HFF-Myc (cell line): Measurements from ENCODE around the gene KLK12.

ENCODE experiments used
- DNase-seq: peaks from one replicate; pipeline ENCODE4 v3.0.0-alpha.2; 2011; ENCODE audit warnings: low read depth; ENCODE audit errors: extremely low read depth
- H3K4me3 ChIP-seq: replicated peaks from 2 replicates; pipeline ENCODE4 v1.5.1; 2011; ENCODE audit warnings: low read depth, mild to moderate bottlenecking, control low read depth, low read length
- TF ChIP-seq, protein P1 (sequence below): IDR thresholded peaks from 2 replicates; pipeline ENCODE4 v1.5.1; 2012; ENCODE audit warnings: mild to moderate bottlenecking, low read depth, low read length, control low read depth; ENCODE audit errors: missing control alignments

KLK12 gene

DNA sequence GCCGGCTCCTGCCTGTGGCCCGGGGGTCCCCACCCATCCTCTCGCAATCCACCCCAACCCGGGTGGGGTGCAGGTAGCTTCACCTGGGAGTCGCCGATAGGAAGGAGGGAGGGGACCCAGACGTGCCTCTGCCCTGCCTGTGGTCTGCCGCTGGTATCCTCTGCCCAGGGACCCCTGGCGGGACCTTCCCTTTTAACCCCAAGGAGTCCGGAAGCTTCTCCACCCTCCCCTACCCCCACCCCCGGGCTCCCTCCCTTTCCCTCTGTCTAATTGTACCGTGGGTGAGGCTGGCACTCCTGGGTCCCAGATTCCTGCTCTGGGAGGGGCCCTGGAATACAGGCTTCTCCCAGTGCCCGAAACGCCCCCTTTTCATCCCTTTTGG, 15.3 kb downstream of the KLK12 start, which contains the start of gene KLK10:
TSS of gene KLK10 (minus strand) at position 166 of the 382 bp plus-strand sequence. CDS start 579 bp downstream, outside the sequence.
- no peak within 1 kb of the TSS for H3K4me3 ChIP-seq
- DNase-seq = no peak
- TF ChIP-seq, protein P1, sequence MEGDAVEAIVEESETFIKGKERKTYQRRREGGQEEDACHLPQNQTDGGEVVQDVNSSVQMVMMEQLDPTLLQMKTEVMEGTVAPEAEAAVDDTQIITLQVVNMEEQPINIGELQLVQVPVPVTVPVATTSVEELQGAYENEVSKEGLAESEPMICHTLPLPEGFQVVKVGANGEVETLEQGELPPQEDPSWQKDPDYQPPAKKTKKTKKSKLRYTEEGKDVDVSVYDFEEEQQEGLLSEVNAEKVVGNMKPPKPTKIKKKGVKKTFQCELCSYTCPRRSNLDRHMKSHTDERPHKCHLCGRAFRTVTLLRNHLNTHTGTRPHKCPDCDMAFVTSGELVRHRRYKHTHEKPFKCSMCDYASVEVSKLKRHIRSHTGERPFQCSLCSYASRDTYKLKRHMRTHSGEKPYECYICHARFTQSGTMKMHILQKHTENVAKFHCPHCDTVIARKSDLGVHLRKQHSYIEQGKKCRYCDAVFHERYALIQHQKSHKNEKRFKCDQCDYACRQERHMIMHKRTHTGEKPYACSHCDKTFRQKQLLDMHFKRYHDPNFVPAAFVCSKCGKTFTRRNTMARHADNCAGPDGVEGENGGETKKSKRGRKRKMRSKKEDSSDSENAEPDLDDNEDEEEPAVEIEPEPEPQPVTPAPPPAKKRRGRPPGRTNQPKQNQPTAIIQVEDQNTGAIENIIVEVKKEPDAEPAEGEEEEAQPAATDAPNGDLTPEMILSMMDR = no peak

DNA sequence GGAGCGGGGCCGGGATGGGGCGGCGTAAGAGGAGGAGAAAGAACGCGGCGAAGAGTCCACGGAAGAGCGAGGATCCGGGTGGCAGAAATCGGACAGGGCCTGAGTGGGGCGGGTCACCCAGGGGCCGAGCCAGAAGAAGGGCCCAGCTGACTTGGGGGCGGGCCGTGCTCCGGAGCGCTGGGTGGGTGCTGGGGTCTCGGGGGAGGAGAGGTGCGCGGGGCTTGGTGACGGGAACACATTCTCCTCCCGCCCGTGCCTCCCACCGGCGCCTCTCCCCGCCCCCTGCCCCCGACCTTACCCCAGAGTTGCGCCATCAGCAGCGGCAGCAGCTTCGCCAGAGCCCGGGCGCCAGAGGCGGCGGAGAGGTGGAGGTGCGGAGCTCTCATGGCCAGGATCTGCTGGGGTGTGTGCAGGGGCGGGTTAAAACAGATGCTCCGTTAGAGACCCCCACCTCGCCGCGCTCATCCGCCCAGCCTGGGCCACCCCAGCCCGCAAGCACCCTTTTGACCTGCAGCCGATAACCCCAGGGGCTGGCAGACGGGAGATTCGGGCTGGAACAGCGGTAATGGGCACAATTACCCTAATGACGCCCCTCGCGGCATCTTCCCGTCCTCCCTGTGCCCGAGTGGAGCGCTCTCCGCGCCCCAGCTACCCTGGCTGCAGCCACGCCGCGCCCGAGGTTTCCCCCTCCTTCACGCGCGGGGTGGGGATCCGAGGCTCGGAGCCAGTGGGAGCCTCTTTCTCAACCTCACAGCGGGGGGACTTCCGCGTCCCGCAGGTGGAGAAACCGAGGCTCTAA, 15.9 kb downstream of the KLK12 start:
- no peak for DNase-seq
- TF ChIP-seq, protein P1 = no peak
- H3K4me3 ChIP-seq = no peak overlapping the region

DNA sequence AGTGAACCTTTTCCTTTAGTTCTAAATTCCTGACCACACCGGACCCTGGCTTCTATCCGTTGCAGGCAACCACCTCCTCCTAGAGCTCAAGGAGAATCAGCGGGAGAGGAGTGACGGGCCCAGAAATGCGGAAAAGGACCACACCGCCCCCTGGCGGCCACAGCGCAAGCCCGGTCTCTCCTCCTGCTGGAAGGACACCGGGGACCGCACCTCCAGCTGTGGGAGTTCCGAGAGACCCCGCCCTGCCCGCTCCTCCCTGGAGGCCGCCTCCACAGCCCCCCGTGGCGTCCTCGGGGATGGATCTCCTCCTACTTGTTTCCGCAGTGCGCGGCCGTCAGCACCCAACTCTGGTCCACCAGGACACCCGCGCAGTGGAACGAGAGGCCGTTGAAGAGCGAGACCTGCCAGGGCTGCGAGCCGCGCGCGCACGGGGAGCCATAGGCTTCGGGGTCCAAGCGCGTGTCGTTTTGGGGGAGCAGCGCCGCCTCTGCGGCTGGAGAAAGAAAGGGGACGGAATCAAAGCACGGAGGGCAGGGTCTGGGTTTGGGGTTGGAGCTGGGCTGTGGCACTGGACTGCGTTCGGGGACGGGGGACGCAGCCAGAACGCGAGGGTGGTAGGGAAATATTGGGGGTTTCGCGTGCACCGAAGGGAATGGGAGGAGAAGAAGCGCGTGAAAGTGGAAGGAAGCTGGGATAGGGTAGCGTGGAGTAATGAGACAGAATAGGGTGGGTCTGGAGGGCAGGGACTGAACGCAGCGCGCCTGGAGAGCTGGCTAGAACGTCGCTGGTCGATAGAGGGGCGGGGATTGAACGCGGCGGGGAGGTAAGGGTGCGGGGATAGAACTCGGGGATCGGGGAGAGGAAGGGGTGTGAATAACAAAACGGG, 17.8 kb downstream of the KLK12 start:
- TF ChIP-seq, protein P1 = peak; percentile 69
- peak; percentile 4 for DNase-seq
- H3K4me3 ChIP-seq = no peak overlapping the region

DNA sequence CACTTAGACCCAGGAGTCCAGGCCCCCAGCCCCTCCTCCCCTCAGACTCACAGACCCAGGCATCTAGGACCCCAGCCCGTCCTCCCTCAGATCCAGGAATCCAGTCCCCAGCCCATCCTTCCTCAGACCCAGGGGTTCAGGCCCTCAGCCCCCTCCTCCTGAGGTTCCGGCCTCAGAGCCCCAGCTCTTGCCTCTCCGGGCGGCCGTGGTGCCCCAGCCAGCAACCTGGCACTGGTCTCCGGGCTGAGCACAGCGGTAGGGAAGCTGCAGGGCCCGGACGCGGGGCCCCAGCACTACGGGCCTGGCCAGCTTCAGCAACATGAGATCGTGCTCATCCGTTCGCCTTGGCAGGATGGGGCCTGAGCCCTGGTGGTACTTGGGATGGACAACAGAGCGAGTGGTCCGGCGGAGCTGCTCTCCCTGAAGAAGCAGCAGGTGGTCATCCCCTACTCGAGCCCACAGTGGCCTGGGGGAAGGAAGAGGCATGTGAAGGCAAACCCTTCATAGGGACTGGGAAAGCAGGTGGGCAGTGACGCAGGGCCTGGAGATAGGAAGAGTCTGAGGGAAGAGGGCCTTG, 19.0 kb downstream of the KLK12 start:
- DNase-seq = no peak
- TF ChIP-seq, protein P1 = no peak
- no peak overlapping the region for H3K4me3 ChIP-seq

DNA sequence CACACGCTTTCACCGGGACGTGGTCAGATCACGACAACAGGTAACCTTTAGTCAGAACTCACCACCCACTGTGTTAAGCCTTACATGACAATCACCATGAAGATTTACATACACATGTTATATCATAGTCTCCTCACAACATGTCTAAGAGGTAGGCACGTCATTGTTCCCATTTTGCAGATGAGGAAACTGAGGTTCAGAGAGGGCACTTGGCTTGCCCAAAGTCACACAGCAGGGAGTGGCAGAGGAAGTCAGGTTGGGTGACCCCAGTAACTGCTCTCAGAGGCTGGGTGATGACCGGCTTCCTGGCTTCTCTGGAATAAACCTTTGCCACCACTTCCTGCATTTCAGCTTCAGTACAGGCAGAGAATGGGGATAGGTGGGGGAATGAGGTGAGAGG, 20.6 kb downstream of the KLK12 start:
- no peak for DNase-seq
- H3K4me3 ChIP-seq = no peak overlapping the region
- TF ChIP-seq, protein P1 = no peak

DNA sequence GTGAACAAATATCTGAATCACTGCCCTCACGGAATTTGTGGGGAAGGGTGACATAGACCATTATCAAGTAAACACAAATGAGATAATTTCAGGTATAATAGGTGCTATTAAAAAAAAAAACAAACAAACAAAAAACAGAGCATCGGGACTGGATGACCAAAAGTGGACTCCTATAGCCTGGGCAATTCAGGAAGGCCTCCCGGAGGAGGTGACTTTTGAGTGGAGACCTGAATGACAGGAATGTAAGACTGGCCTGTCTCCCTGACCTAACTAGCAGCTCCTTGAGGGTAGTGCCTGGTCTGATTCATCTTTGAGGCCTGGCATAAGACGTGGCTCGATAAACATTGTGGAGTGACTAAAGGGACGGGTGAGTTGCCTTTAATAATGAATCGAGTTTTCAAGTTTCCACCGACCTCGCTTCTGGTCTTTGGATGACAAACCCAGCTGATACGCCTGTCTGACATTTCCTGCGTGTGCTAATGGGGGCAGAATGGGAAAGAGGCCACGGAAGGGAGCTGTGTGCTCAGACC, 22.1 kb downstream of the KLK12 start:
- no peak for DNase-seq
- TF ChIP-seq, protein P1 = no peak
- no peak overlapping the region for H3K4me3 ChIP-seq
